ENCODE measurements around the gene UBXN11.
A peak's percentile ranks its signal among the peaks of the same experiment; 100 is the strongest.

The UBXN11 gene

GRCh38 chr1:26306290-26307229 lies at the start of gene UBXN11:
UBXN11 (minus strand) TSS chr1:26306636; CDS start chr1:26302883, 3,753 bp downstream.
- peak; percentile 96 for DNase-seq

- no peak for DNase-seq
Observed at GRCh38 chr1:26356106-26356505, 49.7 kb upstream of the UBXN11 start.

- no peak for DNase-seq
Observed at GRCh38 chr1:26354972-26355371, 48.5 kb upstream of the UBXN11 start.

GRCh38 chr1:26353976-26354820 lies 47.8 kb upstream of the UBXN11 start, which contains the start of gene CRYBG2:
CRYBG2 (minus strand) TSS chr1:26354130; CDS start chr1:26346657, 7,473 bp downstream.
- DNase-seq = no peak

GRCh38 chr1:26353210-26353859 lies 46.9 kb upstream of the UBXN11 start:
- DNase-seq = no peak

GRCh38 chr1:26352338-26352679 lies 45.9 kb upstream of the UBXN11 start:
- DNase-seq = no peak

GRCh38 chr1:26351590-26352337 lies 45.3 kb upstream of the UBXN11 start:
- DNase-seq = no peak

GRCh38 chr1:26350701-26351589 lies 44.5 kb upstream of the UBXN11 start:
- no peak for DNase-seq

GRCh38 chr1:26350343-26350700 lies 43.9 kb upstream of the UBXN11 start:
- no peak for DNase-seq

GRCh38 chr1:26349877-26350244 lies 43.4 kb upstream of the UBXN11 start:
- DNase-seq = no peak

GRCh38 chr1:26349188-26349876 lies 42.9 kb upstream of the UBXN11 start:
- no peak for DNase-seq

GRCh38 chr1:26346274-26347033 lies 40.0 kb upstream of the UBXN11 start:
- DNase-seq = no peak

GRCh38 chr1:26345718-26346117 lies 39.3 kb upstream of the UBXN11 start:
- DNase-seq = no peak

GRCh38 chr1:26344147-26344920 lies 37.9 kb upstream of the UBXN11 start:
- DNase-seq = no peak

- no peak for DNase-seq
Observed at GRCh38 chr1:26340047-26340481, 33.6 kb upstream of the UBXN11 start.

- no peak for DNase-seq
Observed at GRCh38 chr1:26338670-26339069, 32.2 kb upstream of the UBXN11 start.

GRCh38 chr1:26337625-26338024 lies 31.2 kb upstream of the UBXN11 start:
- no peak for DNase-seq

- DNase-seq = no peak
Observed at GRCh38 chr1:26337206-26337535, 30.7 kb upstream of the UBXN11 start.

- DNase-seq = peak; percentile 91
Observed at GRCh38 chr1:26336477-26337205, 30.2 kb upstream of the UBXN11 start.
